Occipital lobe (tissue), 2 donors: ENCODE measurements around the gene TIA1. TPM values are rescaled to one million over a fixed set of nuclear protein-coding genes. Genes with fewer than 3 reads are reported as not detected.

Experiments
- small RNA-seq: library from RNA; depleted of rRNA; stranded (forward); fragments of <200 nt; gene quantifications from one replicate; pipeline ENCODE3, GENCODE V24; 2014
- total RNA-seq: library from RNA; depleted of rRNA; stranded (reverse); fragments of >200 nt; gene quantifications from one replicate; pipeline ENCODE4 v1.2.3, GENCODE V29; 2014

The TIA1 gene
- total RNA-seq, 1 donor from 2014 or later = 461 TPM

Small RNAs within 50 kb of the gene (small RNA-seq; reads per million reads assigned to genes)
- gene AC016700.2 = not detected
- not detected for gene MIR1285-2

Other genes starting within 250 kb of the TIA1 start
- 22.0 TPM for gene PCBP1, start 161.2 kb downstream of the TIA1 start, total RNA-seq
- 32.0 TPM for gene C2orf42, start 57.6 kb downstream of the TIA1 start, total RNA-seq
- gene PCYOX1, start 9.5 kb upstream of the TIA1 start, total RNA-seq = 101 TPM
- gene SNRPG, start 45.1 kb upstream of the TIA1 start, total RNA-seq = 94.8 TPM
- 28.2 TPM for gene FAM136A, start 53.4 kb upstream of the TIA1 start, total RNA-seq